Lower lobe of right lung (tissue), 2 donors: Measurements from ENCODE around the gene RUNX3. TPM values are rescaled to one million over a fixed set of nuclear protein-coding genes. Genes with fewer than 3 reads are reported as not detected.

ENCODE experiments used
- ATAC-seq, 2 donors: fragments of 200-7000 bp; cut with Tn5 transposase; one replicate each; pipeline ENCODE4 v1.9.1; 2020 to 2022; ENCODE audit warnings: mild to moderate bottlenecking in 2 of 2, moderate library complexity in 2 of 2
- DNase-seq: peaks from one replicate; pipeline ENCODE4 v3.0.0-alpha.2; 2020
- H3K27ac ChIP-seq: fragments of 200-600 bp; one replicate; pipeline ENCODE4 v1.8.0; 2022
- H3K27me3 ChIP-seq: fragments of 200-600 bp; one replicate; pipeline ENCODE4 v1.8.0; 2022; ENCODE audit warnings: low read depth
- H3K36me3 ChIP-seq: fragments of 200-600 bp; one replicate; pipeline ENCODE4 v1.8.0; 2022; ENCODE audit warnings: mild to moderate bottlenecking
- H3K4me1 ChIP-seq: fragments of 200-600 bp; one replicate; pipeline ENCODE4 v1.8.0; 2022
- H3K4me3 ChIP-seq: fragments of 200-600 bp; one replicate; pipeline ENCODE4 v1.8.0; 2022; ENCODE audit warnings: mild to moderate bottlenecking
- H3K9me3 ChIP-seq: fragments of 200-600 bp; one replicate; pipeline ENCODE4 v1.8.0; 2022
- CTCF ChIP-seq: fragments of 200-600 bp; IDR thresholded peaks from one replicate; pipeline ENCODE4 v1.8.0; 2022; ENCODE audit warnings: antibody characterized with exemption, mild to moderate bottlenecking
- intact Hi-C: fragments of 100-400 bp; cut with DNase I; formaldehyde crosslinking; loops from one replicate; pipeline ENCODE4 v1.11.0; 2022
- total RNA-seq: library from RNA; stranded (reverse); fragmentation: NEBNext Ultra II Directional; extraction: Animal tissue kit (Norgen Biotek cat#: 25700); gene quantifications from one replicate; pipeline ENCODE4 v1.2.1, GENCODE V29; 2021
- donor health status: DM: no; HTN: yes; CAD: no; lungs with severe emphysema.

The RUNX3 gene
- total RNA-seq, 1 donor from 2014 or later, result 13.1 TPM

- no peak for TF ChIP-seq CTCF
- DNase-seq, result no peak
- intact Hi-C loops, result no loop called here
- Histone ChIP-seq H3K27ac (no peak overlapping the region), H3K4me3 (no peak overlapping the region), H3K27me3 (peaks cover 72% of the 10 kb centered on the region), H3K9me3 (no peaks in the 10 kb centered on the region), H3K4me1 (peaks cover 32% of the 10 kb centered on the region), H3K36me3 (no peaks in the 10 kb centered on the region)
- ATAC-seq, result no peak
Observed at GRCh38 chr1:24933468-24933867, 3.4 kb upstream of the RUNX3 start.

- intact Hi-C loops, result no loop called here
Observed at GRCh38 chr1:24932725-24933294, 2.7 kb upstream of the RUNX3 start.

GRCh38 chr1:24932284-24932683, 2.2 kb upstream of the RUNX3 start:
- DNase-seq (peak; percentile 71), ATAC-seq (peak; percentile 69 to 72)
- intact Hi-C loops, result no loop called here
- Histone ChIP-seq H3K27ac (no peak overlapping the region), H3K27me3 (peaks cover 84% of the 10 kb centered on the region), H3K36me3 (no peaks in the 10 kb centered on the region), H3K4me3 (peak overlapping the region; percentile 16), H3K4me1 (peaks cover 42% of the 10 kb centered on the region), H3K9me3 (no peaks in the 10 kb centered on the region)
- peak; percentile 83 for TF ChIP-seq CTCF

More at GRCh38 chr1:24932725-24933294, 2.7 kb upstream of the RUNX3 start:
- no peaks in the 10 kb centered on the region for H3K36me3 ChIP-seq
- H3K4me1 ChIP-seq, result peaks cover 37% of the 10 kb centered on the region
- no peak overlapping the region for H3K4me3 ChIP-seq
- no peak overlapping the region for H3K27ac ChIP-seq
- H3K27me3 ChIP-seq, result peaks cover 78% of the 10 kb centered on the region
- TF ChIP-seq CTCF, result no peak
- ATAC-seq (peak in 1 of 2 donors; percentile 56), DNase-seq (no peak)
- no peaks in the 10 kb centered on the region for H3K9me3 ChIP-seq

GRCh38 chr1:24931468-24932231, 1.6 kb upstream of the RUNX3 start:
- no peaks in the 10 kb centered on the region for H3K9me3 ChIP-seq
- peaks cover 90% of the 10 kb centered on the region for H3K27me3 ChIP-seq
- no peak for ATAC-seq
- no peak for DNase-seq
- no peak for TF ChIP-seq CTCF
- no peaks in the 10 kb centered on the region for H3K36me3 ChIP-seq
- H3K27ac ChIP-seq, result no peak overlapping the region
- intact Hi-C loops, result no loop called here
- peak overlapping the region; percentile 16 for H3K4me3 ChIP-seq
- peaks cover 48% of the 10 kb centered on the region for H3K4me1 ChIP-seq

GRCh38 chr1:24931146-24931467, 1.0 kb upstream of the RUNX3 start:
- no peak for DNase-seq
- Histone ChIP-seq H3K27ac (no peak overlapping the region), H3K4me1 (peaks cover 54% of the 10 kb centered on the region), H3K36me3 (no peaks in the 10 kb centered on the region), H3K9me3 (no peaks in the 10 kb centered on the region), H3K27me3 (peaks cover 94% of the 10 kb centered on the region), H3K4me3 (no peak overlapping the region)
- intact Hi-C loops, result no loop called here
- no peak for ATAC-seq
- TF ChIP-seq CTCF, result no peak
